HUES6 (cell line): Measurements from ENCODE around the gene KIRREL3.

ENCODE experiments used
- H3K27ac ChIP-seq: 2 replicates; pipeline ENCODE4 v1.7.0; 2013; ENCODE audit warnings: low read depth, mild to moderate bottlenecking, low read length, inconsistent platforms
- H3K27me3 ChIP-seq: 2 replicates; pipeline ENCODE4 v1.6.1; 2013; ENCODE audit warnings: low read length; ENCODE audit not compliant: control insufficient read depth, insufficient read depth
- H3K36me3 ChIP-seq: 2 replicates; pipeline ENCODE4 v1.6.1; 2013; ENCODE audit warnings: low read length; ENCODE audit not compliant: control insufficient read depth, insufficient read depth
- H3K4me1 ChIP-seq: 2 replicates; pipeline ENCODE4 v1.6.1; 2013; ENCODE audit warnings: low read length; ENCODE audit not compliant: control insufficient read depth, insufficient read depth
- H3K4me3 ChIP-seq: 2 replicates; pipeline ENCODE4 v1.5.1; 2013; ENCODE audit warnings: low read depth, low read length
- H3K9ac ChIP-seq: one replicate; pipeline ENCODE4 v1.6.1; 2013; ENCODE audit warnings: mild to moderate bottlenecking, low read length
- H3K9me3 ChIP-seq: 2 replicates; pipeline ENCODE4 v1.6.1; 2013; ENCODE audit warnings: low read depth, low read length; ENCODE audit not compliant: control insufficient read depth, insufficient read depth

Gene KIRREL3

GRCh38 chr11:126710804-126711399 is 289.7 kb downstream of the KIRREL3 start:
- Histone ChIP-seq H3K9me3 (no peaks in the 10 kb centered on the region), H3K9ac (no peak overlapping the region), H3K27me3 (no peaks in the 10 kb centered on the region; the same call in 1 of the 2 replicates), H3K4me3 (no peak overlapping the region), H3K4me1 (peaks cover 16% of the 10 kb centered on the region; the same call in 1 of the 2 replicates), H3K36me3 (no peaks in the 10 kb centered on the region), H3K27ac (no peak overlapping the region)

DNA sequence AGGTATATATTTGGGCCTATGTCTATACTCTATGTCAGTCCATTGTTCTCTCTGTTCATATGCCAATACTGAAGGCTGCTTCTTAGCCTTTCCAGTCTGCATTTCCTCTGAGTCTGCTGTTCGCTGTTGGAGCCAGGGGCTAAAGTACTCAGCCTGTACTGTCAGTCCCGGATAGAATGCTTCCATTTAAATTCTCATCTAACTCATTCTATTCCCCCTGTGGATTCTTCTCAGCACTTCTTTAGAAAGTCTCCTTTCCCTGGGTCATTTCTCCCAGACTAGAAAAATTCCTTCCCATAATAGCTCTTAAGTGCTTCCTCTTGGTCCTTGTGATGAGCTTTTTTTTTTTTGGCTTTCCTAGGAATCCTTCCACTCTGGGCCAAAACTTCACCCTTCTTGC is 293.1 kb downstream of the KIRREL3 start:
- H3K4me3 ChIP-seq, result no peak overlapping the region
- no peak overlapping the region for H3K27ac ChIP-seq
- no peaks in the 10 kb centered on the region for H3K9me3 ChIP-seq
- H3K27me3 ChIP-seq, result no peaks in the 10 kb centered on the region; the same call in 1 of the 2 replicates
- no peak overlapping the region for H3K9ac ChIP-seq
- H3K36me3 ChIP-seq, result no peaks in the 10 kb centered on the region
- H3K4me1 ChIP-seq, result peaks cover 18% of the 10 kb centered on the region

- H3K4me1 ChIP-seq, result peaks cover 28% of the 10 kb centered on the region
- H3K36me3 ChIP-seq, result no peaks in the 10 kb centered on the region
- H3K27me3 ChIP-seq, result no peaks in the 10 kb centered on the region; the same call in 1 of the 2 replicates
- no peak overlapping the region for H3K9ac ChIP-seq
- no peaks in the 10 kb centered on the region for H3K9me3 ChIP-seq
- no peak overlapping the region for H3K4me3 ChIP-seq
- H3K27ac ChIP-seq, result no peak overlapping the region
Measured at GRCh38 chr11:126704096-126704495, 296.5 kb downstream of the KIRREL3 start.

DNA sequence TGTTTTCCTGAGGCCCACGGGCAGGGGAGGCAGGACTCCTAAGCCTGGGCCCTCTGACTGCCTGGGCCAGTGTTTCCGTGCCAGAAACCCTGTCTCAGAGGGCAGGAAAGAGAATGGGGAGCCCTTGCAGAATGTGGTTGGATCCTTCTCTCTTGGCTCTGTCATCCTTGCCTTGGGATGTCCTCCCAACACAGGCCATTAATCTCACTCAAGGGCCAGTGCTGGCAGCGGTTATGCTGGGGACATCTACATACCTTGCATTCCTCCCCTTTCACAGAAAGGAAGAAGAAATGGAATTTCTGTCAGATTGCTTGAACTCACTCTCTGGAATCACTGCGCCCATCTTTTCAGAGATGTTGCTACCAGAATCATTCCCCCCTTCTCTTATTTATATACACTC is 296.9 kb downstream of the KIRREL3 start:
- H3K9me3 ChIP-seq, result no peaks in the 10 kb centered on the region
- H3K27ac ChIP-seq, result no peak overlapping the region
- no peak overlapping the region for H3K4me3 ChIP-seq
- H3K9ac ChIP-seq, result no peak overlapping the region
- no peaks in the 10 kb centered on the region for H3K36me3 ChIP-seq
- H3K4me1 ChIP-seq, result peaks cover 31% of the 10 kb centered on the region
- no peaks in the 10 kb centered on the region; the same call in 1 of the 2 replicates for H3K27me3 ChIP-seq

DNA sequence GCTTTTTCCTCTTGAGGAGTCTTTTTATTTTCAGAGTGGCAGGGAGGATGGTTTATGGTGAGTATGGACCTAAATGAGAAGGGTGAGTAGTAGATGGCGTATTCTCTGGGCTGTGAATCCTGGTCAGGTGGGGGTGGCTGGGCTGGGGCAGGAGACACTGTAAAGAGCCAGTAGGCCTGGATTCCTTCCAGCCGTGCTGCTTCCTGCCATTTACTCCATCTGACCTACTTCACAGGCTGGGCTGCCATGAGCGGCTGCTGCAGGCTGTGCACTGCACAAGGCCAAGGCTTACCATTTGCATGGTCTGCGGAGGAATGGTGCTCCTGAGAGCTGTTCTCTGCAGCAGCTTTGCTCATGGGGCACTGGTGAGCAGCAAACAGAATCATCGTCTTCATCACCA is 297.6 kb downstream of the KIRREL3 start:
- no peaks in the 10 kb centered on the region for H3K27me3 ChIP-seq
- no peaks in the 10 kb centered on the region for H3K9me3 ChIP-seq
- peaks cover 29% of the 10 kb centered on the region for H3K4me1 ChIP-seq
- no peak overlapping the region for H3K4me3 ChIP-seq
- no peak overlapping the region for H3K27ac ChIP-seq
- no peaks in the 10 kb centered on the region for H3K36me3 ChIP-seq
- no peak overlapping the region for H3K9ac ChIP-seq

- no peak overlapping the region for H3K9ac ChIP-seq
- H3K27ac ChIP-seq, result no peak overlapping the region
- peaks cover 23% of the 10 kb centered on the region for H3K4me1 ChIP-seq
Measured at GRCh38 chr11:126702165-126702720, 298.3 kb downstream of the KIRREL3 start.

DNA sequence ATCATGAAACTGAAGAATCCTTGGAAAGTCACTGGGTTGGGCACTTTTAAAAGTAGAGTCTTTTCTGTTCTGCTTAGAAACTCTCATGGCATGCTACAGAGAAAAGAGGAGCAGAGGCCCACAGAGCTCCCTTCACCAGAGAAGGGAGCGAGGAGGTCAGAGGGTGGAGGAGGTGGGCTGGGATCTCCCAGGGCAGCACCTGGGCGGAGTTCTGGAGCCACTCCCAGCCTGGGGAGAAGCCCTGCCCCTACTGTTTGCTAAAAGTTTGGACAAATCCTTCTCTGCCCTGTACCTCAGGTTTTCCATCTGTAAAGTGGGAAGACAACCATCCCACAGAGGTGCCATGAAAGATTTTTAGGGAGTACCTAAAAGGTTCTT is 299.1 kb downstream of the KIRREL3 start:
- Histone ChIP-seq H3K4me3 (no peak overlapping the region), H3K27me3 (no peaks in the 10 kb centered on the region), H3K36me3 (no peaks in the 10 kb centered on the region), H3K9ac (no peak overlapping the region), H3K4me1 (peaks cover 23% of the 10 kb centered on the region), H3K27ac (no peak overlapping the region), H3K9me3 (no peaks in the 10 kb centered on the region)

More at GRCh38 chr11:126702165-126702720, 298.3 kb downstream of the KIRREL3 start:
- Histone ChIP-seq H3K36me3 (no peaks in the 10 kb centered on the region), H3K27me3 (no peaks in the 10 kb centered on the region), H3K4me3 (no peak overlapping the region), H3K9me3 (no peaks in the 10 kb centered on the region)

- Histone ChIP-seq H3K27ac (no peak overlapping the region), H3K27me3 (no peaks in the 10 kb centered on the region), H3K9me3 (no peaks in the 10 kb centered on the region), H3K4me1 (peaks cover 23% of the 10 kb centered on the region), H3K9ac (no peak overlapping the region), H3K4me3 (no peak overlapping the region), H3K36me3 (no peaks in the 10 kb centered on the region)
Measured at GRCh38 chr11:126700768-126701519, 299.6 kb downstream of the KIRREL3 start.

GRCh38 chr11:126698576-126698975 is 302.0 kb downstream of the KIRREL3 start:
- Histone ChIP-seq H3K27me3 (no peaks in the 10 kb centered on the region), H3K4me1 (peaks cover 23% of the 10 kb centered on the region), H3K27ac (no peak overlapping the region), H3K4me3 (no peak overlapping the region), H3K9ac (no peak overlapping the region), H3K36me3 (no peaks in the 10 kb centered on the region), H3K9me3 (no peaks in the 10 kb centered on the region)

GRCh38 chr11:126697936-126698335 is 302.6 kb downstream of the KIRREL3 start:
- Histone ChIP-seq H3K9me3 (no peaks in the 10 kb centered on the region), H3K27me3 (no peaks in the 10 kb centered on the region), H3K27ac (no peak overlapping the region), H3K9ac (no peak overlapping the region), H3K4me1 (peaks cover 20% of the 10 kb centered on the region), H3K4me3 (no peak overlapping the region), H3K36me3 (no peaks in the 10 kb centered on the region)

DNA sequence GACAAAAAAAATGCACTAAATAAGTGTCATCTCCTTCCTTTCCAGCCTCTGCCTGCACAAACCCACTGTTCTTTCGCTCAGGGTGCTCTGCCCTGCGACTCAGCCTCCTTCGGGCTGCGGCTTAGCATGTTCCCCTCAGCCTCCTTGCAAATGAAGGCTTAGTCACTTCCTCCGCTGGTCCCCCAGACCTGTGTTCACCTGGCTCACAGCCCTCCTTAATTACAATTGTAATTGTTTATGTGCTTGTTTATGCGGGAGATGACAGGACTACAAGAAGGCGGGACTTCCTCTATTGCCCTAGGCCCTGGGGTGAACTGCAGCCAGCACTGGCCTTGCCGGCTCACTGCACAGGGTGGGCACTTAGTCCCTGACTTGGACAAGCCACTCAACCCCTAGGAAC is 303.6 kb downstream of the KIRREL3 start:
- Histone ChIP-seq H3K27me3 (no peaks in the 10 kb centered on the region), H3K4me3 (no peak overlapping the region), H3K4me1 (peaks cover 13% of the 10 kb centered on the region), H3K36me3 (no peaks in the 10 kb centered on the region), H3K9ac (no peak overlapping the region), H3K27ac (no peak overlapping the region), H3K9me3 (peaks cover 4% of the 10 kb centered on the region; the same call in 1 of the 2 replicates)
